Measurements from ENCODE around the gene TRAIP.

- TF ChIP-seq EZH2 (IDR thresholded peaks at IDR 0.05; ENCODE audit: borderline replicate concordance, low read depth, low read length, poor library complexity, severe bottlenecking) (no peak), CTCF (conservative IDR thresholded peaks at IDR 0.05; ENCODE audit: low read depth, low read length) (no peak)
Observed at GRCh38 chr3:49792371-49793150, 63.8 kb downstream of the TRAIP start.

Data from A673 (cell line).